ENCODE measurements around the gene LPIN3. TPM values are rescaled to one million over a fixed set of nuclear protein-coding genes. Genes with fewer than 3 reads are reported as not detected.

LPIN3 gene
- total and polyA plus RNA-seq, 2 experiments from 2014 or later, result 6.1 to 9.7 TPM

GRCh38 chr20:41347523-41348429 is 7.2 kb downstream of the LPIN3 start:
- H3K9me3 Mint-ChIP-seq, result no peaks in the 10 kb centered on the region; the same call in 2 of the 3 replicates
- H3K27me3 Mint-ChIP-seq (ENCODE audit: insufficient read depth, low read depth, poor library complexity), result peaks cover 7% of the 10 kb centered on the region
- peaks cover 6% of the 10 kb centered on the region; the same call in 2 of the 3 replicates for H3K4me1 Mint-ChIP-seq
- TF ChIP-seq EZH2phosphoT487 (IDR thresholded peaks at IDR 0.05; ENCODE audit: unreplicated experiment) (no peak), REST (IDR thresholded peaks at IDR 0.05; ENCODE audit: unreplicated experiment) (no peak), POLR2AphosphoS5 (IDR thresholded peaks at IDR 0.05; ENCODE audit: low read depth) (no peak), CREB1 (CRISPR knock-in tag; IDR thresholded peaks at IDR 0.05; ENCODE audit: low read depth) (no peak), ZNF331 (CRISPR knock-in tag; IDR thresholded peaks at IDR 0.05; ENCODE audit: low read depth) (no peak), CTCF (conservative IDR thresholded peaks at IDR 0.05; ENCODE audit: low read depth in 2 of 2) (no peak), JUNB (IDR thresholded peaks at IDR 0.05; ENCODE audit: unreplicated experiment) (no peak), ZNF462 (CRISPR knock-in tag; IDR thresholded peaks at IDR 0.05) (no peak), ZNF114 (CRISPR knock-in tag; IDR thresholded peaks at IDR 0.05) (no peak), STAT1 (IDR thresholded peaks at IDR 0.05; ENCODE audit: unreplicated experiment) (no peak), NANOG (IDR thresholded peaks at IDR 0.05; ENCODE audit: borderline replicate concordance) (no peak), EZH2 (IDR thresholded peaks at IDR 0.05; ENCODE audit: low read depth, unreplicated experiment) (no peak), ETS1 (IDR thresholded peaks at IDR 0.05) (no peak)
- ATAC-seq, result no peak
- no peak for DNase-seq (ENCODE audit: low spot score)
- Histone ChIP-seq H3K36me3 (ENCODE audit: insufficient read depth) (no peaks in the 10 kb centered on the region), H3K4me1 (ENCODE audit: insufficient read depth) (no peaks in the 10 kb centered on the region), H4K20me1 (replicated peaks; ENCODE audit: insufficient read depth) (no peaks in the 10 kb centered on the region), H3K9me2 (ENCODE audit: insufficient read depth) (no peaks in the 10 kb centered on the region), H3F3A (replicated peaks; ENCODE audit: low read depth) (no peaks in the 10 kb centered on the region), H3K27ac (ENCODE audit: low read depth) (no peak overlapping the region), H3K4me2 (no peak overlapping the region), H3K4me3 (no peak overlapping the region), H3K79me2 (replicated peaks; ENCODE audit: insufficient read depth) (no peaks in the 10 kb centered on the region), H2AFZ (no peak overlapping the region), H3K27me3 (ENCODE audit: insufficient read depth) (no peaks in the 10 kb centered on the region)
- H3K27ac Mint-ChIP-seq, result no peak overlapping the region
- no peak overlapping the region for H3K4me3 Mint-ChIP-seq
- no peaks in the 10 kb centered on the region; the same call in 2 of the 3 replicates for H3K36me3 Mint-ChIP-seq (ENCODE audit: low read depth)
